ENCODE measurements around the gene BIRC5. TPM values are rescaled to one million over a fixed set of nuclear protein-coding genes. Genes with fewer than 3 reads are reported as not detected.
A peak's percentile ranks its signal among the peaks of the same experiment; 100 is the strongest.
"Not testable (repeated sequence)": the region's sequence is repeated elsewhere in the genome, so short reads cannot be mapped to it uniquely, and the experiment has no call there.

Gene BIRC5
- total and polyA plus RNA-seq, 3 donors from 2014 or later = 12.4 to 58.5 (median 28.1) TPM

DNA sequence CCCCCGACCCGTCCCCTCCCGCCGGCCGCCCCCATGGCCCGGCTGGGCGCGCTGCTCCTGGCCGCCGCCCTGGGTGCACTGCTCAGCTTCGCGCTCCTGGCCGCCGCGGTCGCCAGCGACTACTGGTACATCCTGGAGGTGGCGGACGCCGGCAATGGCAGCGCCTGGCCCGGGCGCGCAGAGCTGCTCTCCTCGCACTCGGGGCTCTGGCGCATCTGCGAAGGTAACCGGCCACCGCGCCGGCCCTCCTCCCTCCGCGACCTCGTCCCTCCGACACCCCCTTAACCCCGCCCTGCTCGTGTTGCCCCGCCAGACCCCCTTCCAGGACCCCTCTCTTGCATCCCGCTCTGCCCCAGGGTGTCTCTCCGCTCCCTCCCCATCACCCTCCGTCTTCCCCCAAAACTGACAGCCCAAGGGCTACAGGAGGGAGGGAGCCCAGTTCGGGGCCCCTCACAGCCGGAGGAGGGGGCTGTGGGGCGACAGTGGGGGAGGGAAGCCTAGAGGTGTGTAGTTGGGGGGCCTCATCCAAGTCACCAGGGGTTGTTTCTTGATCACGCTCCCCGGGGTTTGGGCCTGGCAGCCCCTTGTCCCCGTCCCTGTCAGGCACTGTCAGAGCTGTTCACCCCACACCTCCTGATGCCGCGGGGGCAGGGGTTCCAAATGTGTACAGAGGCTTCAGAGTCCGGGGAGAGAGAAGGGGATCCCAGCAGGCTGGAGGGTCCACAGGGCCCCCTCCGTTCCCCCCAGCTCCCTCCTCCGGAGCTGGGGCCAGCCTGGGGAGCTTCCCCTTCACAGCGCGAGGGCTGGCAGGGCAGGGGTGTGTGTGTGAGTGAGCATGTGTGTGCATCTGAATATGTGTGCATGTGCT, 18.2 kb downstream of the BIRC5 start:
- peak overlapping the region in 1 of 2 donors; percentile 20 for H3K4me3 ChIP-seq
- no peak for DNase-seq

GRCh38 chr17:78232859-78233173, 18.8 kb downstream of the BIRC5 start:
- no peak overlapping the region for H3K27ac ChIP-seq
- peaks cover 6% of the 10 kb centered on the region for H3K4me1 ChIP-seq
- H3K36me3 ChIP-seq (ENCODE audit: low read depth, missing control alignments) = no peaks in the 10 kb centered on the region
- WGBS, 2 donors = 84% methylated on average over 2 of the region's 2 CpGs; no CpG with 5 or more reads in 1 of the 2 donors
- no peak for TF ChIP-seq POLR2A (IDR thresholded peaks at IDR 0.05)
- TF ChIP-seq CTCF (IDR thresholded peaks at IDR 0.05) = no peak
- DNase-seq = no peak
- H3K27me3 ChIP-seq = no peaks in the 10 kb centered on the region
- no peaks in the 10 kb centered on the region for H3K9me3 ChIP-seq
- intact Hi-C loops (cut with DNase I; ENCODE audit: low total_unique reads) = no loop called here
- H3K4me3 ChIP-seq = no peak overlapping the region

More for the DNA sequence above, 18.2 kb downstream of the BIRC5 start:
- peaks cover under 1% of the 10 kb centered on the region for H3K4me1 ChIP-seq
- H3K27me3 ChIP-seq = no peaks in the 10 kb centered on the region
- H3K27ac ChIP-seq = no peak overlapping the region
- TF ChIP-seq POLR2A (IDR thresholded peaks at IDR 0.05) (no peak), CTCF (IDR thresholded peaks at IDR 0.05) (no peak)
- WGBS, 2 donors = 21 to 26% methylated on average over 21 to 38 of the region's 55 CpGs
- H3K36me3 ChIP-seq (ENCODE audit: low read depth, missing control alignments) = no peaks in the 10 kb centered on the region
- intact Hi-C loops (cut with DNase I; ENCODE audit: low total_unique reads) = no loop called here
- H3K9me3 ChIP-seq = no peaks in the 10 kb centered on the region

GRCh38 chr17:78233678-78234077, 19.6 kb downstream of the BIRC5 start:
- H3K9me3 ChIP-seq = no peaks in the 10 kb centered on the region
- H3K27me3 ChIP-seq = no peaks in the 10 kb centered on the region
- no peak for DNase-seq
- intact Hi-C loops (cut with DNase I; ENCODE audit: low total_unique reads) = no loop called here
- no peak overlapping the region for H3K27ac ChIP-seq
- H3K36me3 ChIP-seq (ENCODE audit: low read depth, missing control alignments) = no peaks in the 10 kb centered on the region
- peaks cover 6% of the 10 kb centered on the region for H3K4me1 ChIP-seq
- no peak overlapping the region for H3K4me3 ChIP-seq
- WGBS, 2 donors = 77 to 97% methylated on average over 10 of the region's 10 CpGs
- TF ChIP-seq CTCF (IDR thresholded peaks at IDR 0.05) (no peak), POLR2A (IDR thresholded peaks at IDR 0.05) (no peak)

- no peak overlapping the region for H3K4me3 ChIP-seq
- 93% methylated on average over 12 to 17 of the region's 17 CpGs for WGBS, 2 donors
- no peaks in the 10 kb centered on the region for H3K27me3 ChIP-seq
- peaks cover 6% of the 10 kb centered on the region for H3K4me1 ChIP-seq
- no peak overlapping the region for H3K27ac ChIP-seq
- no peaks in the 10 kb centered on the region for H3K36me3 ChIP-seq (ENCODE audit: low read depth, missing control alignments)
- intact Hi-C loops (cut with DNase I; ENCODE audit: low total_unique reads) = no loop called here
- TF ChIP-seq POLR2A (IDR thresholded peaks at IDR 0.05) (no peak), CTCF (IDR thresholded peaks at IDR 0.05) (no peak)
- no peak for DNase-seq
- H3K9me3 ChIP-seq = no peaks in the 10 kb centered on the region
Measured at GRCh38 chr17:78234261-78234865, 20.3 kb downstream of the BIRC5 start.

- H3K4me1 ChIP-seq; H3K4me3 ChIP-seq; H3K27ac ChIP-seq; intact Hi-C loops (cut with DNase I; ENCODE audit: low total_unique reads); H3K36me3 ChIP-seq (ENCODE audit: low read depth, missing control alignments); DNase-seq; H3K27me3 ChIP-seq; H3K9me3 ChIP-seq: not testable (repeated sequence)
- 86 to 95% methylated on average over 6 of the region's 6 CpGs for WGBS, 2 donors
Measured at GRCh38 chr17:78235022-78235421, 21.0 kb downstream of the BIRC5 start.

All from testis (tissue), 3 donors.